ENCODE data around the gene CPNE1.

Gene CPNE1

GRCh38 chr20:35620818-35621559 is 43.7 kb downstream of the CPNE1 start:
- no peak for DNase-seq (ENCODE audit: low read depth in 2 of 2)

- peak; percentile 45 to 59 for DNase-seq (ENCODE audit: low read depth in 2 of 2)
Observed at GRCh38 chr20:35619196-35620095, 45.3 kb downstream of the CPNE1 start.

- DNase-seq (ENCODE audit: low read depth in 2 of 2): no peak
Observed at GRCh38 chr20:35618263-35619131, 46.2 kb downstream of the CPNE1 start.

GRCh38 chr20:35617397-35618262 is 47.1 kb downstream of the CPNE1 start:
- no peak for DNase-seq (ENCODE audit: low read depth in 2 of 2)

- no peak for DNase-seq (ENCODE audit: low read depth in 2 of 2)
Observed at GRCh38 chr20:35616465-35617396, 48.0 kb downstream of the CPNE1 start.

- peak; percentile 100 for DNase-seq (ENCODE audit: low read depth in 2 of 2)
Observed at GRCh38 chr20:35615667-35616464, 48.8 kb downstream of the CPNE1 start, which contains the start of gene SPAG4. SPAG4 (plus strand) TSS chr20:35615829; CDS start chr20:35616004, 175 bp downstream.

- DNase-seq (ENCODE audit: low read depth in 2 of 2): no peak
Observed at GRCh38 chr20:35611482-35611881, 53.2 kb downstream of the CPNE1 start.

- DNase-seq (ENCODE audit: low read depth in 2 of 2): no peak
Observed at GRCh38 chr20:35610833-35611427, 53.8 kb downstream of the CPNE1 start.

GRCh38 chr20:35607003-35607735 is 57.5 kb downstream of the CPNE1 start:
- no peak for DNase-seq (ENCODE audit: low read depth in 2 of 2)

- DNase-seq (ENCODE audit: low read depth in 2 of 2): no peak
Observed at GRCh38 chr20:35606127-35606526, 58.6 kb downstream of the CPNE1 start.

- no peak for DNase-seq (ENCODE audit: low read depth in 2 of 2)
Observed at GRCh38 chr20:35604449-35604747, 60.3 kb downstream of the CPNE1 start.

- no peak for DNase-seq (ENCODE audit: low read depth in 2 of 2)
Observed at GRCh38 chr20:35603695-35604448, 60.8 kb downstream of the CPNE1 start.

GRCh38 chr20:35602851-35603495 is 61.7 kb downstream of the CPNE1 start:
- DNase-seq (ENCODE audit: low read depth in 2 of 2): no peak

- no peak for DNase-seq (ENCODE audit: low read depth in 2 of 2)
Observed at GRCh38 chr20:35601990-35602389, 62.7 kb downstream of the CPNE1 start.

GRCh38 chr20:35600993-35601973 is 63.4 kb downstream of the CPNE1 start:
- DNase-seq (ENCODE audit: low read depth in 2 of 2): peak; percentile 45 to 62
